Kidney epithelial cell (primary cell): ENCODE data around the gene AFG1L. TPM values are rescaled to one million over a fixed set of nuclear protein-coding genes. Genes with fewer than 3 reads are reported as not detected.
"Not testable (repeated sequence)": the region's sequence is repeated elsewhere in the genome, so short reads cannot be mapped to it uniquely, and the experiment has no call there.

Experiments used
- DNase-seq: peaks from one replicate; pipeline ENCODE4 v3.0.0-alpha.2; 2010; ENCODE audit warnings: low read depth
- H3K27me3 ChIP-seq: 2 replicates; pipeline ENCODE4 v1.6.0; 2011; ENCODE audit warnings: low read length; ENCODE audit not compliant: control insufficient read depth, insufficient read depth
- H3K36me3 ChIP-seq: 2 replicates; pipeline ENCODE4 v1.5.1; 2011; ENCODE audit warnings: low read length; ENCODE audit not compliant: control insufficient read depth, insufficient read depth
- H3K4me3 ChIP-seq: 2 replicates; pipeline ENCODE4 v1.5.1; 2011; ENCODE audit warnings: low read depth, mild to moderate bottlenecking, control low read depth, low read length
- total RNA-seq: library from RNA; depleted of rRNA; stranded (reverse); fragments of >200 nt; gene quantifications from 2 replicates; pipeline ENCODE4 v1.2.3, GENCODE V29; 2015
- TF ChIP-seq, protein P1 (sequence below): IDR thresholded peaks from 2 replicates; pipeline ENCODE4 v1.5.1; 2011; ENCODE audit warnings: mild to moderate bottlenecking, moderate library complexity, low read length, control low read depth, inconsistent platforms; ENCODE audit not compliant: insufficient read depth, poor library complexity, severe bottlenecking

Gene AFG1L
- total RNA-seq, 1 donor from 2014 or later, result 3.6 TPM

DNA sequence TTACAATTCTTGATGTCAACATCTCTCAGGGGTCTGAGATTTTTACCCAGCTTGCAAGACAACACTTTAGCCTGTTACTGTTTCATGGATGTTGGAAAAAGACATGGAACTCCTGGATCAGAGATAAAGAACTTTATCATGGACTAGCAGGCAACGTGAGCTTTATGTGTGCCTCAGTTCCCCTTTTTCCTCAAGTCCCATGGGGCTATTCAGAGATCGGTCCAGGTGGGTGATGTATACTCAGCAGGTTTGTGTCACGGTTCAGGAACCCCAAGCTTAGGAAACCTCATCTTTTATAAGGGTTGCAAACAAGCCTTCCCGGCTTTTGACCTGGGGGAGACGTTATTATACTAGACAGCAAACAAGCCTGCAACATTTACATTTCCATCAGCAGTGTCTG lies 15.0 kb downstream of the AFG1L start:
- TF ChIP-seq, protein P1, sequence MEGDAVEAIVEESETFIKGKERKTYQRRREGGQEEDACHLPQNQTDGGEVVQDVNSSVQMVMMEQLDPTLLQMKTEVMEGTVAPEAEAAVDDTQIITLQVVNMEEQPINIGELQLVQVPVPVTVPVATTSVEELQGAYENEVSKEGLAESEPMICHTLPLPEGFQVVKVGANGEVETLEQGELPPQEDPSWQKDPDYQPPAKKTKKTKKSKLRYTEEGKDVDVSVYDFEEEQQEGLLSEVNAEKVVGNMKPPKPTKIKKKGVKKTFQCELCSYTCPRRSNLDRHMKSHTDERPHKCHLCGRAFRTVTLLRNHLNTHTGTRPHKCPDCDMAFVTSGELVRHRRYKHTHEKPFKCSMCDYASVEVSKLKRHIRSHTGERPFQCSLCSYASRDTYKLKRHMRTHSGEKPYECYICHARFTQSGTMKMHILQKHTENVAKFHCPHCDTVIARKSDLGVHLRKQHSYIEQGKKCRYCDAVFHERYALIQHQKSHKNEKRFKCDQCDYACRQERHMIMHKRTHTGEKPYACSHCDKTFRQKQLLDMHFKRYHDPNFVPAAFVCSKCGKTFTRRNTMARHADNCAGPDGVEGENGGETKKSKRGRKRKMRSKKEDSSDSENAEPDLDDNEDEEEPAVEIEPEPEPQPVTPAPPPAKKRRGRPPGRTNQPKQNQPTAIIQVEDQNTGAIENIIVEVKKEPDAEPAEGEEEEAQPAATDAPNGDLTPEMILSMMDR, result no peak
- no peak for DNase-seq
- no peaks in the 10 kb centered on the region for H3K36me3 ChIP-seq

DNA sequence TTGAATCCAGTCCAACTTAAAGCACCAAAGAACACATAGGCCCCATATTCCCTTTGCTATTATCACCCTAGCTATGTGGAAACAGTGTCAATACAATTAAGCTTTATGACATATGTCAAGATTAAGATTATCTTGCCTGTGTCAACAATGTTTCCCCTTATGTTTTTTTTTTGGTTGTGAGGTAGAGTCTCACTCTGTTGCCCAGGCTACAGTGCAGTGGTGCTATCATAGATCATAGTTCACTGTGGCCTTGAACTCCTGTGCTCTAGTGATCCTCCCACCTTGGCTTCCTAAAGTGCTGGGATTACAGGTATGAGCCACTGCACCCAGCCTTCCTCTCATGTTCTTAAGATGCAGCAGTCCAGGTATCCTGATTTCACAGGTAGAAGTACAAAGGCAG lies 17.8 kb downstream of the AFG1L start:
- Histone ChIP-seq H3K27me3 (no peaks in the 10 kb centered on the region), H3K36me3 (no peaks in the 10 kb centered on the region), H3K4me3 (no peak overlapping the region)
- no peak for DNase-seq
- TF ChIP-seq, protein P1, result no peak

More for the DNA sequence above, 15.0 kb downstream of the AFG1L start:
- Histone ChIP-seq H3K27me3 (no peaks in the 10 kb centered on the region), H3K4me3 (no peak overlapping the region)

DNA sequence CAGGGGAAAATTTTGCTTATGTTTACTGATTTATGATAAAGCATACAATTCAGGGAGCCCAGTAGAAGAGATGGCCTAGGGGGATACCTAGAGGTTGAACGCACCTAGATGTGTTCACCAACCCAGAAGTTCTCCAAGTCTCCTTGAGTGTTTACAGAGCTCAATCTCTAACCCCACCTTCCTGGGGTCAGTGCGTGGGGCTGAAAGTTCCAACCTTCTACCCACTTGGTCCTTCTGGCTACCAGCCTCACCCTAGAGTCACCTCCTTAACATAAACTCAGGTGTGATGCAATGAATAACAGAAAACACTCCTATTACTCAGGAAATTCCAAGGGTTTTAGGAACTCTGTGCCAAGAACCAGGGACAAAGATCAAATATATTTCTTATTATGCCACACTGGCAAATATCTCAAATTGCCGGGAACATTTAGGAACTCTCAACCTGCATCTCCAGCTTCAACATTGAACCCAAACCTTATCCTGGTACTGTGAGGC lies 26.4 kb downstream of the AFG1L start:
- no peaks in the 10 kb centered on the region for H3K36me3 ChIP-seq
- TF ChIP-seq, protein P1, result no peak
- H3K4me3 ChIP-seq, result no peak overlapping the region
- no peak for DNase-seq
- no peaks in the 10 kb centered on the region for H3K27me3 ChIP-seq

DNA sequence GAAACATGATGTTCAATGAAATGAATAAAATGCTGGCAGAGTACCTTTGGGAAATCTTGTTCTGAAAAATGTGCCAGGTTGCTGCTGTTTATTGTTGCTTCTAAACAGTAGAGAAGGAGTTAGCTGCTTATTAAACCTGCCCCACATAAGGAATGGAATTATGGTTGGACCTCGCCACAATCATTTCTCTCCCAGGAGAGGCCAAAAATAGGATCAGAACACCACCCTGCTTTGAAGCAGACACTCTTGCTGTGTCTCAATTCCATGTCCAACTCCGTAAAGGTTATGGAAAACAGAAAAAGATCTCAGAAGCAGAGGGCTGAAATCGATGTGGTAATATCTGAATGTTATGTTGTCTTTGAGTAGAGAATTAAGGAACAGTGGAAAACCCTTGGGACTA lies 27.9 kb downstream of the AFG1L start:
- no peaks in the 10 kb centered on the region for H3K27me3 ChIP-seq
- DNase-seq, result no peak
- no peak overlapping the region for H3K4me3 ChIP-seq
- TF ChIP-seq, protein P1, result no peak
- no peaks in the 10 kb centered on the region for H3K36me3 ChIP-seq

DNA sequence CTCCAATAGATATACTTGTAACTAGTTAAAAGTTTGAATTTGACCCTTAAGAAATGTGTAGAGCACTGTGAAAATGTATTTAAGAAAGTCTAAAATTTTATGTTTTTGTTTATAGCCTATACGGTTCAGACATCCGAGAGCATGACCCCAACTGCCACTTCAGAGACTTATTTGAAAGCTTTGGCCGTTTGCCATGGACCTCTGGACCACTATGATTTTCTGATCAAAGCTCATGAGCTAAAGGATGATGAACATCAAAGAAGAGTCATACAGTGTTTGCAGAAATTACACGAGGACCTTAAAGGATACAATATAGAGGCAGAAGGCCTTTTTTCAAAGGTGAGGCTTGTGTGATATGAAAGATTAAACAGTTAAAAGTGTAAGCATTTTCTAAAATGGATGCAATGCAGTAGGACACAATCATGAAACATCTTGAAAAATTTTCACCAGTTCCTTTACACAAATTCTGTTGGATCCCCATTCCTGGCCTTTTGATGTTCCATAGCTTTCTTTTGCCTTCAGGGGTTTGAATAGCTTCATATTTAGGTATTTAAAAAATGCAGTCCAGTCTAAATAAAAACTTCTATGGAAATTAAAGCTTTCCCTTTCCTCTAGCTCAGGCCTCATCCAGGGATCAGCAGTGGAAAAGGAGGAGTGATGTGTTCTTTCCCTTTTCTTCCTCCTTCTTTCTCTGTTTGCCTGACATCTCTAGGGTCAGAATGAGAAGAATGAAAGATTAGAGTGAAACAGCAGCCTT lies 29.0 kb downstream of the AFG1L start:
- no peaks in the 10 kb centered on the region for H3K27me3 ChIP-seq
- DNase-seq, result no peak
- TF ChIP-seq, protein P1, result no peak
- H3K4me3 ChIP-seq, result no peak overlapping the region
- no peaks in the 10 kb centered on the region for H3K36me3 ChIP-seq

DNA sequence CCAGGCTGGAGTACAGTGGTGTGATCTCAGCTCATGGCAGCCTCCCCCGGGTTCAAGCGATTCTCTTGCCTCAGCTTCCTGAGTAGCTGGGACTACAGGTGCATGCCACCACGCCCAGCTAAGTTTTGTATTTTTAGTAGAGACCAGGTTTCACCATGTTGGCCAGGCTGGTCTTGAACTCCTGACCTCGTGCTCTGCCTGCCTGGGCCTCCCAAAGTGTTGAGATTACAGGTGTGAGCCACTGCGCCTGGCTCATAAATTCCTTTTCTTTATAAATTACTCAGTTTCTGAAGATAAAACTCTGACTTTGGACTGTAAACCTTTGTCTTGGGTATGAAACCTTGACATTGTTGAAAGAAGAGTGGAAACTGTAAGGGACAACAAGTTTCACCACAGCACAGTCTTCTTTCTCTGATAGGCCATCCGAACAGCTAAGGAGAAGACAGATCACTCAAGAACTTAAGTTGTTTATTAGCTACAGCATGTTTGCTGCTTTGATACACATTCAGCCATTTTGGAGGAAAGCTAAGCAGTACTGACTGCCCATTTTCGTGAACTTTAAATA lies 35.4 kb downstream of the AFG1L start:
- H3K36me3 ChIP-seq, H3K27me3 ChIP-seq, DNase-seq, H3K4me3 ChIP-seq: not testable (repeated sequence)
